OCI-LY3 (cell line): ENCODE results near the gene CLEC16A.

Experiments
- CTCF ChIP-seq: fragments of 200-600, 300-600 bp; sonication (generic); IDR thresholded peaks from 2 replicates; pipeline ENCODE4 v1.5.1; 2014; ENCODE audit warnings: antibody characterized with exemption, low read length, low read depth
- EZH2phosphoT487 ChIP-seq: fragments of 200-600 bp; shearing (Covaris generic); IDR thresholded peaks from 2 replicates; pipeline ENCODE4 v1.6.1; 2018; ENCODE audit warnings: antibody characterized with exemption, mixed run types, low read depth

- TF ChIP-seq CTCF (no peak), EZH2phosphoT487 (no peak)
Measured at GRCh38 chr16:10926867-10927266, 17.5 kb upstream of the CLEC16A start.
